Myocyte (in vitro differentiated cells): Measurements from ENCODE around the gene OCA2. TPM values are rescaled to one million over a fixed set of nuclear protein-coding genes. Genes with fewer than 3 reads are reported as not detected.
"Not testable (repeated sequence)": the region's sequence is repeated elsewhere in the genome, so short reads cannot be mapped to it uniquely, and the experiment has no call there.

Source experiments
- DNase-seq: peaks from one replicate; pipeline ENCODE4 v3.0.0-alpha.2; 2012; ENCODE audit warnings: low read depth
- total RNA-seq: library from RNA; depleted of rRNA; stranded (reverse); fragments of >200 nt; gene quantifications from 2 replicates; pipeline ENCODE4 v1.2.3, GENCODE V29; 2014

The OCA2 gene
- total RNA-seq, 1 donor from 2014 or later: not detected

GRCh38 chr15:28121577-28121976 is 22.5 kb upstream of the OCA2 start:
- DNase-seq: not testable (repeated sequence)

GRCh38 chr15:28120359-28120640 is 21.2 kb upstream of the OCA2 start:
- no peak for DNase-seq

- no peak for DNase-seq
These were observed 19.4 kb upstream of the OCA2 start for GRCh38 chr15:28118531-28118930.

DNA sequence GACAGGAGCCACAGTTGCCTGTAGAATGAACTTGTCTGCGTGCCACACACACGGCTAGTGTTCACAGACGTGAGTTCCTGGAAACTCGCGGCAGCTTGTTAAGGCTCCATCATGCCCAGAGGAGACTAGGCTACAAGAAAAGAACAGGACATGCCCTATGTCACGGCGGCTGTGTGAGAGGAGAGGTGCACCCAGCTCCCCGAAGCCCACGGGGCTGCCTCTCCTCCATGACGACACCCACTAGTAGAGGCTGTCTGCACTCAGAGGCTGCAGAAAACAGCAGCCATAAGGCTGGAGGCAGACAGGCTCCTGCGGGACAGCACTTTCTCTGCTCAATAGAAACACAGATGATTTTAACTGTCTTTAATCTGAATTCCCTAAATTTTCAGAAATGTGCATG is 19.0 kb upstream of the OCA2 start:
- no peak for DNase-seq

GRCh38 chr15:28117432-28117990 is 18.4 kb upstream of the OCA2 start:
- DNase-seq: no peak

- DNase-seq: no peak
These were observed 17.7 kb upstream of the OCA2 start for GRCh38 chr15:28116521-28117431.

- no peak for DNase-seq
These were observed 16.8 kb upstream of the OCA2 start for GRCh38 chr15:28115871-28116270.

DNA sequence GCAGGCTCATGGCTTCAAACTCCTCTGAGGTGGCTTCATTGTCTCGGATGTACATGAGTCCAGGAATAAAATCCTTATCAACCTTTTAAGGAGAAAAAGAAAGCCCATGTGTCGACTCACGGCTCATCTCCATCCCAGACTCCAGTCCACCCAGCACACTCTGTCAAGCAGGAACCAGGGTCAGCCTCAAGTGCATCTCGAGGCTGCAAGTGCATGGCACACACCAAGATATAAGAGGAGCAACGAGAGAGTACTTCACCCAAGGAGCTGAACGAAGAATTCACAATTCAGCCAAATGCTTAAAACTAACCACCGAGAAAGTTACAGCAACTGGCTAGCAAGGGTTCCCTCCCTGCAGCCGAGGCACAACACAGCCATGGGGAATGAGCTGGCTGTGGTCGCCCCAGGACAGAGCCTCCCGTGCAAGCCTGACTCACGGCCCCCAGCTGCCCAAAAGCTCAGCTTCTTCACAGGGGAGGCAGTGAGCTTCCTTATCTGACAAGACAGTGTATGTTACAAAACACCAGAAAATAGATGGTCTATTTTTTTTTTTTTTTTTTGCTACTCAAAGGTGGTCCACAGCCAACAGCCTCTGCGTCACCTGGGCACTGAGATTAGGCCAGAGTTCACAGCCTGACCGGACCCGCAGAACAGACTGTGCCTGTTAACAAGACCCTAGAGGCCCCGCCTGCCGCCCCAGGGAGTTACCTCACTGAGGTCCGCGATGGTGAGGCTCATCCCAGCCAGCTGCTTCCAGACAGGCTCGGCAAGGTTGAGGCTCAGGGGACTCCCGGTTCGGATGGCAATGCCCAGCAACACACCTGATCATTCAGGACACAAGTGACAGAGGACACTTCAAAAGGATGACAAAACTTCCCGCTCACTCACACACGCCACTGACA is 15.9 kb upstream of the OCA2 start:
- peak; percentile 78 for DNase-seq

GRCh38 chr15:28114114-28114455 is 15.0 kb upstream of the OCA2 start:
- no peak for DNase-seq

- DNase-seq: no peak
These were observed 14.4 kb upstream of the OCA2 start for GRCh38 chr15:28113394-28114113.

DNA sequence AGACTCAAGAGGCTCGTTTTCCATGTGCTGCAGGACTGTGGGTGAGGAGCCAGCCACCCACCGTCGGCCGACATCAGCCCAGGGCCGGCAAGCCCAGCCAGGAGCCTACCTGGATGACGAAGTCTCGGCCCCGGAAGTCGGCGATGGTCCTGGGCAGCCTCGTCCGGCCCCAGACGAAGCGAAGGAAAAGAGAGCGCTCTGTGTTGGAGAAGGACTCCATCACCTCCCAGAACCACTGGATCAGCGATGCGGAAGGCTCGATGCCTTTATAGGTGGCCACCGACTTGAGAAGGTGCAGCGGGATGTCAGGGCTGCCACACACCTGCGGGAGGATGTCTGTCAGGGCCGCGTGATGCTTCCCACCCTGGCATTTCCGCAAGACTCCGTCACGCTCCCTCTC is 13.8 kb upstream of the OCA2 start:
- DNase-seq: no peak

DNA sequence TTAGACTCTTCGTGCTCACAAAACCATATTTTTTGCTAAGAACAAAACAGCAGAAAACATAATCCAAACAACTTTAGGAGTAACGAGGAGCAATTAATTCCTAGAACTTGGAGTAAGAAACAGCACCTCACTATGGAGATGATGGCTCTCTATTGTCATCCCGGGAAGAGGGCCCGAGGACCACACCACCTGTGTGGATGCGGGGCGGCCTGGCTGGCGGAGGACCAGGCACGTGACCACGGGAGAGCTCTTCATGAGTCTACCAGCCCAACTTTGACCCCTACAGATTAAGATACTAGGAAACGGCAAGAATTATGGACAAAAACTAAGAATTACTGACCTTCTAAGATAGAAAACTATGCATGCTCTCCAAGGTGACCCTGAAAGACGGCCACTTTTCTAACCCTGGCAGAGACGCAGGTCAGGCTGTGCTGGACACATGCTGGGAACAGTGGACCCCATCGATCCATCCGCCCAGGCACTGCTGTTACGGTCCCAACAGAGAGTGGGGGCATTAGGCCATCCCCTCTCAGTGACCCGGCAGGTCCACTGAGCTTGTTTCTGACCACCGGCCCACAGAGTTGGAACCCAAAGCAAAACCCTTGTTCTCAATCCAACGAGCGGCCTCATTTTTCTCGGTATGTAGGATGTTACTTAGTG is 13.1 kb upstream of the OCA2 start:
- DNase-seq: no peak

- no peak for DNase-seq
These were observed 12.4 kb upstream of the OCA2 start for GRCh38 chr15:28111543-28111942.

- DNase-seq: no peak
These were observed 11.4 kb upstream of the OCA2 start for GRCh38 chr15:28110481-28110881.

- DNase-seq: no peak
These were observed 10.7 kb upstream of the OCA2 start for GRCh38 chr15:28109626-28110455.

DNA sequence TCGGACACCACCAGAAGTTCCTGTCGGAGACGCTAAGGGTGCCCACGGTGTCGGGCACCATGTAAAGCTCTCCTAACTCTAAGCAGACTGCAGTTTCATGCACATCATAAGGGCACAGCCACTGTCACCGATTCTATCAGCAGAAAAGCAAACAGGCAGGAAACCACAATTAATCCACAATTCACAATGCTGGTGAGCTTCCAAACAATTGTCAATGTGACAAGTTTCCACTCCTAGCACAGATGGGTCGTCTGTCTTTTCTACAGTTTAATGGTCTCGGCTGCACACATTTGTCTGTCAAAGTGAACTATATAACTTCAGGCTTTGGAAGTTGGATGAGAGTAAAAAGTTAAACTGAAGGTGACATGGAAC is 8.8 kb upstream of the OCA2 start:
- no peak for DNase-seq

DNA sequence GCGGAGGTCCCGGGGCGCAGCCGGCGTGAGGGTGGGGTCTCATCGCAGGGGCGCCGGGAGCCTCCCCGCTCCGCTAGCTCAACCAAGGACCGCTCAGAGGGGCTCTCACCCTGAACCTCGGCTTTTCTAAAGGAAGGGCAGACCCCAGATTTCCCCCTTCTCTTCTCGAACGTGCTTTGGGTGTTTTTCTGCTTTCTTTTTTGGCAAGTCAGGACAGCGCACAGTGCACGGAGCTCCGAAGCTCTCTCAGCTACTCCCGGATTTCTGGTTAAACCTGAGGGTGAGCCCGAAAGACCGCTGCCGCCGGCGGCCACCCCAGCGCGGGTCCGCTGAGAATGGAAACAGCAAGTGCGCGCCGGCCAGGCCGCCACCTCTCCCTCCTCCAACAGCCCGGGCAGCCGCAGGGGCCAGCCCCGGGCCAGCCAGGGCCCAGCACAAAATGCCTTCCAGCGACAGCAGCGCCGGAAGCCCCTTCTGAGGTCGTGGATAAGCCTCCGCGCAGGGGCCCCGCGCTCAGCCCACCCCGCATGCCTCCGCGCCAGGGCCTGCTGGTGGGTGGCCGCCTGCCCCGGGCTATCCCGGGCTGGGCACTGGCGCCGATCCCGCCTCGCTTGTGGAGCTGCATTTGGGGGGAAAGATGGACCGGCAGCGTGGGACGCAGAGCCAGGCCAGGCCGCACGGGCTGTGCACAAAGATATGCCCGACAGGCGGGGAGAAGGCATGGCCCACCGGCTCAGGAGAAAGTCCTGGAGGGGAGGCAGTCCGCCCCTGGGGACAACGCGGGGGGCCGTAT is 8.2 kb upstream of the OCA2 start:
- DNase-seq: no peak

DNA sequence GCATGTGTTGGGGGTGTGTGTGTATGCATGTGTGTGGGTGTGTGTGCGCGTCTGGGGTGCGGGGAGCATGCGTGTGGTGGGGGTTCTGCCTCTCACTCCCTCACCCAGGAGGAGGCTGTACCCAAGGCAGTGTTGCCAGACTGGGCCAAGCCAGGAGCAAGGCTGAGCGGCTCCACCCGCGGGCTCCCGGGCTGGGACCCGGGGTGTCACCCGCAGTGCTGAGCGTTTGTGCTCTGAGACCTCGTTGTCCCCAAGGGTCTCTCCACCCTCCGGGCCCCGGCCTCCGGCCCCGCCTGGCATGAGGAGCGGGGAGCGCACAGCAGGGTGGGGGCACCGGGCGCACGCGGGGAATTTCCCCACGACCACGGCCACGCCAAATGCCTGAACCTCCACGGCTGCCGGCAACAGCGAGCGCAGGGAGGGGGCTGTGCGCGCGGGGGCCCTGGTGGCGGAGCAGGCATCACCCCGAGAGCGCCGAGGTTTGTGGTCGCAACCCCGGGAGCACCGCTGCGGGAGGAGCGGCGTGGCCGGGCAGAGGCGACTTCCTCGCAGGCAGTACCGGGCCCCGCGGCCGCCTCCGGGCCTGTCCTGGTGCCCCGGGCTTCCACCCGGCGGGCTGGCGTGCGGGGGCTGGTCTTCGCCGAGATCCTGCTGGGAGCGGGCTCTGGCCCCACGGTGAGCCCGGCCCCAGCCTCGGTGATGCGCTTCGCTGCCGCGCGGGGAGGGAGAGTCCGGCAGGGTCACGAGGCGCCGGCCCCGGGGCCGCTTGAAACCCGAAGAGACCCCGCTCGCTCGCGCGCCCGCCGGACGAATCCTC is 7.4 kb upstream of the OCA2 start:
- DNase-seq: no peak
